ENCODE data around the gene BCAR1.

The BCAR1 gene

DNA sequence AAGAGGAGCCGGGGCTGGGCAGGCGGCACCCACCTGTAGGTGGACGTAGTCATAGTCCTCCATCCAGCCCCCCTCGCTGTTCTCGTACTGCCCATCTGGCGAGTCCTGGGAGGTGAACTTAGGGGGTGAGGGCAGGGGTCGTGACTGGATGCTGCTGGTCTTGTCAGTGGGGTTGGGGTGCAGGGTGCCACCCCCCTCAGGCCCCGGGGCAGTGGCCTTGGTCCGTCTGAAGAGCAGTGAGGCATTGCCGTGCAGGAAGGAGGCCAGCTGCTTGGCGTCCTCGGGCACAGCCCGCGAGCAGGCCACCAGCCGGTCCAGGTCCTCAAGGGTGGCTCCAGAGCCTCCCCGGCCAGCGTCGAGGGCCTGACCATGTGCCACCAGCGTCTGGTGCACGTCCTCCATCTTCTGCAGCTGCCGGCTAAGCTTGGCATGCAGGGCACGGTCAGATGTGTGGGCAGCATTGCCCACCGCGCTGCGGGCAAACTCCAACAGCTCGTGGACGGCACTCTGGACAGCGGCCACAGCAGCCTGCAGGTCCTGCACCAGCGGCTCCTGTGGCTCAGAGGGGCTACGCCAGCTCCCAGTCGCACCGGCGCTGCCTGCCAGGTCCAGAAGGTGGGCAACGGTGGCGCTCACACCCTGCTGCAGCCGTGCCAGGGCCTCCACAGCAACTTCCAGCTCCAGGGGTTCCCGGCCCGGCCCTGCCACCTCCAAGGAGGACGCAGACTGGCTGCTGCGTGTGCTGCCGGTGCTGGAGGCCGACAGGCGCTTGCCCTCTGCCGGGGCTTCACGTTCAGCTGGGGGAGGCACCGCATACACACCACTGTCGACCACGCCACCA, 16.3 kb downstream of the BCAR1 start:
- Histone ChIP-seq H3K27me3 (ENCODE audit: control insufficient read depth in 1 of 2, insufficient read depth in 2 of 2, low read length in 2 of 2) (no peaks in the 10 kb centered on the region), H3K4me1 (ENCODE audit: insufficient read depth, low read length) (peaks cover 32% of the 10 kb centered on the region), H3K9me3 (ENCODE audit: low read length) (no peaks in the 10 kb centered on the region), H3K9ac (ENCODE audit: low read length) (no peak overlapping the region), H3K27ac (ENCODE audit: low read depth, low read length) (no peak overlapping the region), H3K4me3 (ENCODE audit: low read depth in 1 of 2, low read length in 2 of 2) (no peak overlapping the region), H3K36me3 (ENCODE audit: insufficient read depth, low read length) (peaks cover 16% of the 10 kb centered on the region)

DNA sequence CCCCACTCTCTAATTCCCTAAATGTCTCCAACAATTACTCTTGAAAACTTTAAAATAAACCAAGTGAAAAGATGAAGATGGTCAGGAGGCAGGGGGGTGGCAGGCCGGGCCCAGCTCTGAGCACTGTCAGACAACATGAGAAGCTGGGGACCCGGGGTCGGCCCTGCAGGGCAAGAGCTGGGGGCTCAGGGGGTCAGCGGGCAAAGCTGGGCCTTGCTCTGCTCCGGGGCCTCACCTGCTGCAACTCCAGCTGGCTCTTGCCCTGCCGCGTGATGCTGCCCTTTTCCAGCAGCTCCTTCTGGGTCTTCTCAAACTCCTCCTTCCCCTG, 17.8 kb downstream of the BCAR1 start:
- peaks cover 25% of the 10 kb centered on the region for H3K36me3 ChIP-seq (ENCODE audit: insufficient read depth, low read length)
- no peak overlapping the region for H3K9ac ChIP-seq (ENCODE audit: low read length)
- no peaks in the 10 kb centered on the region for H3K27me3 ChIP-seq (ENCODE audit: control insufficient read depth in 1 of 2, insufficient read depth in 2 of 2, low read length in 2 of 2)
- H3K4me1 ChIP-seq (ENCODE audit: insufficient read depth, low read length): peaks cover 23% of the 10 kb centered on the region
- peak overlapping the region; percentile 24 for H3K27ac ChIP-seq (ENCODE audit: low read depth, low read length)
- no peak overlapping the region for H3K4me3 ChIP-seq (ENCODE audit: low read depth in 1 of 2, low read length in 2 of 2)
- no peaks in the 10 kb centered on the region for H3K9me3 ChIP-seq (ENCODE audit: low read length)

DNA sequence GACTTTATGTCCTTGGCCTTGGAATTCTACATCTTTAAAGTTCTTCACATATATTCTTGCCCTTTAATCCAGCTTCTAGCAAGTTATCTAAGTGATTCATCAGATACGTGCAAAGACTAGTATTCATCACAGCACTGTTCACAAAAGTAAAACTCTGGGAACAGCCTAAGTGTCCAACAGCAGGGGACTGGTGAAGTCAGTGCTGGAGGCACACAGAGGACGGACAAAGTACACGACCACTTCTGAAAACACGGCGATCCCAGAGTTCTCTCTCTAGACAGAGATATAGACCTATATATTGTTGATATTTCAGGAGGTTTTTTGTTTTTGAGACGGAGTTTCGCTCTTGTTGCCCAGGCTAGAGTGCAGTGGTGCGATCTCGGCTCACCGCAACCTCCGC, 19.9 kb downstream of the BCAR1 start:
- peaks cover 12% of the 10 kb centered on the region for H3K4me1 ChIP-seq (ENCODE audit: insufficient read depth, low read length)
- peaks cover 25% of the 10 kb centered on the region for H3K36me3 ChIP-seq (ENCODE audit: insufficient read depth, low read length)
- no peaks in the 10 kb centered on the region for H3K9me3 ChIP-seq (ENCODE audit: low read length)

DNA sequence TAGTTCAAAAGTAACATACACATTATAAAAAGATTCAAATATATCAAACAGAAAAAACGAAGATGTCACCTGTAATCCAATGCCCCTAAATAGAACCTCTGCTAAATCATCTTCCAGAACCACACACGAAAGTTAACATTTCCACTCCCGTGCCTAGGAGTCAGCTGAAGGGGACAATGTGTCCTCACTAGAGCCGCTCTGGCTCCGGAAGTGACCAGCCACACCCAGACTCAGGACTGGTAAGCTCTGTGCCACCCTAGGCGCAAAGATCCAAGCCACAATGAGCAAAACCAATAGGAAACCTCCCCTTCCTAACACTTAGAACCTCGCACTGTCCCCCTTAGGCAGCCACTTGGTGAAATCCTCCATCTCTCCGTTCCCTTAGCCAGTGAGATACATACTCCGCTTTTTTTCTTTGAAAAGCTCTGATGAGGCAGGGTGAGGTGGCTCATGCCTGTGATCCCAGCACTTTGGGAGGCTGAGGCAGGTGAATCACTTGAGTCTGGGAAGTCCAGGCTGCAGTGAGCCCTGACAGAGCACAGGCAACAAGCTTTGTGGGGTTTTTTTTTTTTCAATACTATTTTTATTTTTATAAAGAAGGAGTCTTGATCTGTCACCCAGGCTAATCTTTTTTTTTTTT, 20.8 kb downstream of the BCAR1 start:
- Histone ChIP-seq H3K4me1 (ENCODE audit: insufficient read depth, low read length) (peaks cover 12% of the 10 kb centered on the region), H3K27me3 (ENCODE audit: control insufficient read depth in 1 of 2, insufficient read depth in 2 of 2, low read length in 2 of 2) (no peaks in the 10 kb centered on the region), H3K27ac (ENCODE audit: low read depth, low read length) (no peak overlapping the region), H3K36me3 (ENCODE audit: insufficient read depth, low read length) (peaks cover 25% of the 10 kb centered on the region), H3K9me3 (ENCODE audit: low read length) (no peaks in the 10 kb centered on the region), H3K4me3 (ENCODE audit: low read depth in 1 of 2, low read length in 2 of 2) (no peak overlapping the region), H3K9ac (ENCODE audit: low read length) (no peak overlapping the region)

More for the DNA sequence above, 19.9 kb downstream of the BCAR1 start:
- Histone ChIP-seq H3K27ac (ENCODE audit: low read depth, low read length) (no peak overlapping the region), H3K27me3 (ENCODE audit: control insufficient read depth in 1 of 2, insufficient read depth in 2 of 2, low read length in 2 of 2) (no peaks in the 10 kb centered on the region), H3K4me3 (ENCODE audit: low read depth in 1 of 2, low read length in 2 of 2) (no peak overlapping the region), H3K9ac (ENCODE audit: low read length) (no peak overlapping the region)

DNA sequence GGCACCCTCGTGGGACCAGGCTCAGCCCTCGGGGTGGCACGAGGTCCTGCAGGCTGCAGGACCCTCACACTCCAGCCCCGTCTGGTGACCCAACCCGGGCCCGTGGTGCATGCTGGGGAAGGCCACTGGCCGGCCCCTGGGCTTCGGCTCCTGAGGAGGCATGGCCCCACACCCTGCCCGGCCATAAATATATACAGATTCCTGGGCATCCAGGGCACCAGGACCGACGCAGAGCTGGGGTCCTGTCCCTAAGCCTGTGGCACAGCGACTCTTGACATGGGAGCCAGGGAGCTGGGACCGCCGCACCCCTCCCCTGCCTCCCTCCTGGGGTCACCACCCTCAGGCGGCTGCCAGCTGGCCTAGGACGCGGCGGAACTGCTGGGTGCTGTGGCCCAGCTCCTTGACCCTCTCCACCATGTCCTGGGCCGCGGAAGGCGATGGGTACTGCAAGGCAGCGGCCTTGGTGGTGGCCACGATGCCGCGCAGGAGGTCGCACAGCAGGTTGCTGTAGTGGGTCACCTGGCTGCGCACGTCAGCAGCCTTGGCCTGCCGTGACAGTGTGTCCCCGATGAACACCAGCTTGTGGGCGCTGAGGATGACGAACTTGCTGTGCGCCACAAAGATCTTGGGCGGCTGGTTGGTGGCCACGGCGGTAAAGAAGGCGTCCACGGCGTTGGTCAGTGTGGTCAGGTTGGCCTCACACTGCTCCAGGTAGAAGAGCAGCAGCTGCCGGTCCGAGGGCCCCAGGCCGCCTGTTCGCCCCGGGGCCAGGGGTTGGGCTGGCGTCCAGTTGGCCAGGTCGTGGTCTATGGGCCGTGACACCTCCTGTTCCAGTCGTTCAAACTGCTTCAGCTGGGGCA, 22.0 kb downstream of the BCAR1 start:
- Histone ChIP-seq H3K36me3 (ENCODE audit: insufficient read depth, low read length) (peaks cover 16% of the 10 kb centered on the region), H3K4me3 (ENCODE audit: low read depth in 1 of 2, low read length in 2 of 2) (no peak overlapping the region)

DNA sequence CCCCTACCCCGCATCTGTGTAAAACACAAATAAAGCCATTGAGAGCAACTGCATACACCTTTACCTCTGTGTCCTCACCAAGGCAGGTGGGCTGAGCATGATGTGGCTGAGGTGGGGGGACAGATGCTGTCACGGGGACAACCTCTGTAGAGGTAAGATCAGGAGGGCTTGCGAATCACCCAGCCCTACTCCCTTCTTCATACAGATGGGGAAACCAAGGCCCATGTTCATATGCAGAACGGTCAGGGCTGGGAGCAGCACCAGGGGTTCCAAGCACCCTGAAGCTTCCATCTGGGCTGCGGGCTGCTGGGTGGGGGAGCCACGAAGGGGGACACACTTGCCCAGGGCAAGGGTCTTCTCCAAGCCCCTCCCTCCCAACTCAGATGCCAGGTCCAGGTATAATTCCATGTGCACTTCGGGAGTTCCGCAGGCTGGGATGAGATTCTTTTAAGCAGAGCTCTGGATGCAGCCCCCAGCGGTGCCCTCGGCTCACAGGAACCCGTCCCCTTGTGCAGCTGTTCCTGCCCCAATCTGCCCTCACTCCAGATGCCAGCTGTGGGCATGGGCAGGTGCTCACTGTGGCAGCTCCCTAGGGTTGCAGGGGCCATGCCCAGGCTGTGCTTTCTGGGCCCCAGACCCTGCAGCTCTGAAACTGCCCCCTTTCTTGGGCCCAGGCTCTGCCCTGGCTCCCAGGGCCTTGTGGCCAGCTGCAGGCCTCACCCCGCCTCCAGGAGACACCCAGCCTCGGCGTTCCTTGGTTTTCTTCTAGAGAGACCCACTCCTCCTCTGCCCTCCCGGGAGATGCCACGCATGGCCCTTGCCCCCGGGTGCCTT, 23.1 kb downstream of the BCAR1 start:
- Histone ChIP-seq H3K4me3 (ENCODE audit: low read depth in 1 of 2, low read length in 2 of 2) (no peak overlapping the region), H3K27ac (ENCODE audit: low read depth, low read length) (no peak overlapping the region), H3K9me3 (ENCODE audit: low read length) (no peaks in the 10 kb centered on the region), H3K27me3 (ENCODE audit: control insufficient read depth in 1 of 2, insufficient read depth in 2 of 2, low read length in 2 of 2) (peaks cover 0 to 10% of the 10 kb centered on the region in 2 donors), H3K36me3 (ENCODE audit: insufficient read depth, low read length) (peaks cover 16% of the 10 kb centered on the region), H3K4me1 (ENCODE audit: insufficient read depth, low read length) (peaks cover 1% of the 10 kb centered on the region), H3K9ac (ENCODE audit: low read length) (no peak overlapping the region)

More for the DNA sequence above, 22.0 kb downstream of the BCAR1 start:
- Histone ChIP-seq H3K27ac (ENCODE audit: low read depth, low read length) (no peak overlapping the region), H3K9ac (ENCODE audit: low read length) (no peak overlapping the region), H3K4me1 (ENCODE audit: insufficient read depth, low read length) (peaks cover 11% of the 10 kb centered on the region), H3K9me3 (ENCODE audit: low read length) (no peaks in the 10 kb centered on the region), H3K27me3 (ENCODE audit: control insufficient read depth in 1 of 2, insufficient read depth in 2 of 2, low read length in 2 of 2) (peaks cover 0 to 8% of the 10 kb centered on the region in 2 donors)

DNA sequence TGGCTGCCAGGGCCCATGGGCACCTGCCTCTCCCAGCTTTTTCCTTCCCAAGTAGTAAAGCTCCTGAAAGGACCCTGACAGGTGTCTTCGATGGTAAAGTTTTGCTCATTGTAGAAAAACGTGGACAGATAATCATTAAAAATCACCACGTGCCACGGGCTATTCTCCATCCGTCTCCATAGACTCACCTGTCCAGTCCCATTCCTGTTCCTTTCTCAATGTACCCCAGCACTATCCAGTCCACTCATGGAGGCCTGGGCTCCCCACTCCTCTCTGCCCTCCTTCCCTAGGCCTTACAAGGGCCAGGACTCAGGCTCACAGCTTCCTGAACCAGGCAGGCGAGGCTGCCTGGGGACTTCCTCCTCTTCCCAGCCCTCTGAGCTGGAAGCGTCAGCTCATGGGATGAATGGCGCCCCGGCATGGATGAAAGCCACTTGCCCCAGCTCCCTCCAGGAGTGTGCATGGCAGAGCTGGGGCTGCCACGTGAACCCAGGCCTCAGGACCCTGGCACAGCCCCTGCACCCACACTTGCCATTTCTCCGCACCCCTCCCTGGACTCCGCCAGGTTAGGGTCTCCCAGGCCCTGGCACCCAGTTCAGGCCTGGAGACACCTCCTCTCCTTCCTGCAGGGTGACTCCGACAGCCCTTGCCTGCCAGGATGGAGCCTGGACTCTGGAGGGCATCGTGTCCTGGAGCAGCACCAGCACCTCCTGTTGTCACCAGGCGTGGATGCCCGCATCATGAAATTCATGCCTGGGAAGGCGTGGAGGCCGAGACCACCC, 23.9 kb downstream of the BCAR1 start:
- Histone ChIP-seq H3K27ac (ENCODE audit: low read depth, low read length) (no peak overlapping the region), H3K36me3 (ENCODE audit: insufficient read depth, low read length) (peaks cover 11% of the 10 kb centered on the region), H3K4me1 (ENCODE audit: insufficient read depth, low read length) (no peaks in the 10 kb centered on the region)

DNA sequence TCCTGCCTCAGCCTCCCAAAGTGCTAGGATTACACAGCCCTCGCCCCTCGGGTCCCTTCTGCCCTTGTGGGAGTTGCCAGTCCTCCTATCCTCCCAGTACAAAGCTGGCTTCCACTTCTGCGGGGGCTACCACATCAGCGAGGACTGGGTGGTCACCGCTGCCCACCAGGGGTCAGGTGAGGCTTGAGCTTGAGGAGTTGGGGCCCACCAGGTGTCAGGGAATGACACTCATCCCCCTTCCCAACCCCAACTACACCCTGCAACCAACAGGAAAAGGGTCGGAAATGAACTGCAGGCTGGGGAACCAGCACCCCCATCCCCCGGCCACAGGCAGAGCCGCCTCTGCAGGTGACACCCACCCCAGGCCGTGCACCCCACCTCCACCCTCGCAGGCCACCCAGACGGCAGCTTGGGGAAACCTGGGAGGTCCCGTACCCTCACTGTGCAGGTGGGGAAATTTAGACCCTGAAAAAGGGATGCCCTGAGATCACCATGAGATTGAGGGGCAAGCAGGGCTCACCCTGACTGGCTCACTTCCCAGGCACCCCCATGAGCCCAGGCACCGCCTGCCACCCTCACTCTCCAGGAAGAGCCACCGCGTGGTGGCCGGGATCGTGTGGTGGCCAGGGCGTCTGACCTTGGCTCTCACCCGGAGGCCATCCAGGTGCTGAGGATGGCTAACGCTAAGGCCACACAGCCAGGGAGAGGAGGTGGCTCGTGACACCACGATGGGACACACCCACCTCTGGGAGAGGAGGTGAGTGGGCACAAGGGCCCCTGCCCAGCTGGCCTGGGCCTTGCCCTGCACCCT, 24.7 kb downstream of the BCAR1 start:
- Histone ChIP-seq H3K4me1 (ENCODE audit: insufficient read depth, low read length) (no peaks in the 10 kb centered on the region), H3K9ac (ENCODE audit: low read length) (no peak overlapping the region), H3K4me3 (ENCODE audit: low read depth in 1 of 2, low read length in 2 of 2) (no peak overlapping the region), H3K36me3 (ENCODE audit: insufficient read depth, low read length) (peaks cover 9% of the 10 kb centered on the region), H3K27me3 (ENCODE audit: control insufficient read depth in 1 of 2, insufficient read depth in 2 of 2, low read length in 2 of 2) (peaks cover 0 to 10% of the 10 kb centered on the region in 2 donors), H3K9me3 (ENCODE audit: low read length) (no peaks in the 10 kb centered on the region), H3K27ac (ENCODE audit: low read depth, low read length) (no peak overlapping the region)

More for the DNA sequence above, 23.9 kb downstream of the BCAR1 start:
- Histone ChIP-seq H3K9ac (ENCODE audit: low read length) (no peak overlapping the region), H3K9me3 (ENCODE audit: low read length) (no peaks in the 10 kb centered on the region), H3K27me3 (ENCODE audit: control insufficient read depth in 1 of 2, insufficient read depth in 2 of 2, low read length in 2 of 2) (peaks cover 0 to 10% of the 10 kb centered on the region in 2 donors), H3K4me3 (ENCODE audit: low read depth in 1 of 2, low read length in 2 of 2) (no peak overlapping the region)

DNA sequence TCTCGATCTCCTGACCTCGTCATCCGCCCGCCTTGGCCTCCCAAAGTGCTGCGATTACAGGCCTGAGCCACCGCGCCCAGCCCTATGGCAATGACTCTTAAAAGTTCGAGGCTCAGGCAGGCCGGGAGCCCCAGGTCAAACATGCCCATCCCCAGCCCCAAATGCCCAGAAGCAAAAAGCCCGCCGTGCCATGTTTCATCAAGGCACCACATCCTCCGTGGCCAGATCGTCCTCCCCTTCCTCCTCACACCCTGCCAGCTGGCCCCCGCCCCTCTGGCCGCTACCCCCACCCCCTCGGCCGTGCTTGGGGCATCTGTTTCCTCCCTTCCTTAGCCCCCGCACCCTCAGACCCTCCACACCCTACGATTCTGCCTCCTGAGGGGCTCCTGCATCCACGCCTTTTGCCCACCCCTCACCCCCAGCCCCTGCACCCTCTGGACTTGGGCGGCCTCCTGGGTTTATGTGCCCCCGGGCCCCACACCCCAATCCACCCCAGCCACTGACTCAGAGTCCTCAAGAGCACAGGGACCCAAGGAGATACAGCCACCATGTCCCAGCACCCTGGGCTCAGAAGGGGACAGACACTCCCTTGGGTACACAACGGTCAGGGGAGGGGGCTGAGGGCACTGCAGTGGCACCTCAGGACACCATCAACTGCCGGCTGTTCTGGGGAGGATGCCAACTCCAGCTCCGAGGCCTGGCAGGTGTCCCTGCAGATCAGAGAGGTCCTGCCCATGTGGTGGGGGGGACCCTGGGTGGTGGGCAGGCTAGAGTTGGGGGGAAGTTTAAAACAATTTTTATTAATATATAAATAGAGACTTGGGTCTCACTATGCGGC, 25.5 kb downstream of the BCAR1 start:
- no peak overlapping the region for H3K4me3 ChIP-seq (ENCODE audit: low read depth in 1 of 2, low read length in 2 of 2)
- H3K4me1 ChIP-seq (ENCODE audit: insufficient read depth, low read length): no peaks in the 10 kb centered on the region
- peaks cover 0 to 10% of the 10 kb centered on the region in 2 donors for H3K27me3 ChIP-seq (ENCODE audit: control insufficient read depth in 1 of 2, insufficient read depth in 2 of 2, low read length in 2 of 2)
- H3K9me3 ChIP-seq (ENCODE audit: low read length): no peaks in the 10 kb centered on the region
- peaks cover 9% of the 10 kb centered on the region for H3K36me3 ChIP-seq (ENCODE audit: insufficient read depth, low read length)
- no peak overlapping the region for H3K27ac ChIP-seq (ENCODE audit: low read depth, low read length)
- H3K9ac ChIP-seq (ENCODE audit: low read length): no peak overlapping the region
